Activated T-helper 1 cell treated with anti-CD3 and anti-CD28 coated beads, Interleukin-2, amount 50 U/mL, for 16 hours (primary cell): ENCODE measurements around the gene DLGAP1.

ENCODE experiments used
- DNase-seq, 2 donors: peaks; one replicate each; pipeline ENCODE4 v3.0.0-alpha.2; 2020; ENCODE audit warnings: low read depth in 1 of 2, low spot score in 1 of 2

Gene DLGAP1

GRCh38 chr18:3832025-3832638 lies 623.0 kb downstream of the DLGAP1 start:
- no peak for DNase-seq

GRCh38 chr18:3830604-3831003 lies 624.5 kb downstream of the DLGAP1 start:
- no peak for DNase-seq

- no peak for DNase-seq
These were observed 627.8 kb downstream of the DLGAP1 start for GRCh38 chr18:3827236-3827845.

GRCh38 chr18:3826021-3826420 lies 629.1 kb downstream of the DLGAP1 start:
- DNase-seq: no peak

GRCh38 chr18:3824101-3824500 lies 631.0 kb downstream of the DLGAP1 start:
- DNase-seq: no peak

- no peak for DNase-seq
These were observed 632.0 kb downstream of the DLGAP1 start for GRCh38 chr18:3823073-3823472.

GRCh38 chr18:3821524-3821923 lies 633.6 kb downstream of the DLGAP1 start:
- no peak for DNase-seq

- DNase-seq: no peak
These were observed 635.1 kb downstream of the DLGAP1 start for GRCh38 chr18:3819961-3820360.

GRCh38 chr18:3816610-3817363 lies 638.3 kb downstream of the DLGAP1 start:
- DNase-seq: no peak

- DNase-seq: no peak
These were observed 639.1 kb downstream of the DLGAP1 start for GRCh38 chr18:3815991-3816390.

GRCh38 chr18:3814816-3815215 lies 640.3 kb downstream of the DLGAP1 start:
- no peak for DNase-seq

GRCh38 chr18:3810296-3810695 lies 644.8 kb downstream of the DLGAP1 start:
- no peak for DNase-seq

GRCh38 chr18:3808985-3809780 lies 645.9 kb downstream of the DLGAP1 start:
- DNase-seq: no peak

- DNase-seq: no peak
These were observed 648.5 kb downstream of the DLGAP1 start for GRCh38 chr18:3806656-3807055.

GRCh38 chr18:3804336-3804735 lies 650.8 kb downstream of the DLGAP1 start:
- DNase-seq: no peak

- no peak for DNase-seq
These were observed 651.8 kb downstream of the DLGAP1 start for GRCh38 chr18:3803350-3803749.

GRCh38 chr18:3799515-3799914 lies 655.6 kb downstream of the DLGAP1 start:
- no peak for DNase-seq

- DNase-seq: no peak
These were observed 657.1 kb downstream of the DLGAP1 start for GRCh38 chr18:3798032-3798431.

- no peak for DNase-seq
These were observed 658.7 kb downstream of the DLGAP1 start for GRCh38 chr18:3796434-3796833.

GRCh38 chr18:3794537-3795348 lies 660.4 kb downstream of the DLGAP1 start:
- DNase-seq: no peak

- no peak for DNase-seq
These were observed 661.6 kb downstream of the DLGAP1 start for GRCh38 chr18:3793545-3793944.
